NCI-H748 (cell line): Measurements from ENCODE around the gene GPC1.

Source experiments
- DNase-seq: peaks from one replicate; lab custom pipeline; 2025; ENCODE audit not compliant: unreplicated experiment; lab: John Stamatoyannopoulos, UW

GPC1 gene

GRCh38 chr2:240464514-240465241 is 29.2 kb downstream of the GPC1 start:
- DNase-seq = no peak

GRCh38 chr2:240465268-240465764 is 29.9 kb downstream of the GPC1 start:
- DNase-seq = no peak

- no peak for DNase-seq
Observed at GRCh38 chr2:240465765-240466578, 30.5 kb downstream of the GPC1 start.

GRCh38 chr2:240466579-240467148 is 31.2 kb downstream of the GPC1 start:
- DNase-seq = no peak

GRCh38 chr2:240467149-240467642 is 31.7 kb downstream of the GPC1 start:
- no peak for DNase-seq

- DNase-seq = no peak
Observed at GRCh38 chr2:240467659-240468302, 32.3 kb downstream of the GPC1 start.

- no peak for DNase-seq
Observed at GRCh38 chr2:240468303-240469238, 33.1 kb downstream of the GPC1 start.

GRCh38 chr2:240469239-240469636 is 33.8 kb downstream of the GPC1 start:
- no peak for DNase-seq

GRCh38 chr2:240469740-240470139 is 34.3 kb downstream of the GPC1 start:
- DNase-seq = no peak

GRCh38 chr2:240472078-240472790 is 36.8 kb downstream of the GPC1 start:
- DNase-seq = no peak

- DNase-seq = no peak
Observed at GRCh38 chr2:240473211-240473610, 37.7 kb downstream of the GPC1 start.

GRCh38 chr2:240477916-240478315 is 42.5 kb downstream of the GPC1 start:
- no peak for DNase-seq

GRCh38 chr2:240478346-240479110 is 43.1 kb downstream of the GPC1 start:
- no peak for DNase-seq

- no peak for DNase-seq
Observed at GRCh38 chr2:240479111-240479501, 43.6 kb downstream of the GPC1 start.

- no peak for DNase-seq
Observed at GRCh38 chr2:240480834-240481623, 45.6 kb downstream of the GPC1 start.

GRCh38 chr2:240481720-240482119 is 46.3 kb downstream of the GPC1 start:
- no peak for DNase-seq

GRCh38 chr2:240482141-240482540 is 46.7 kb downstream of the GPC1 start:
- DNase-seq = no peak

GRCh38 chr2:240491483-240491882 is 56.0 kb downstream of the GPC1 start:
- no peak for DNase-seq
